Left kidney (tissue), 2 donors: ENCODE measurements around the gene AP3S2. TPM values are rescaled to one million over a fixed set of nuclear protein-coding genes. Genes with fewer than 3 reads are reported as not detected.
A peak's percentile ranks its signal among the peaks of the same experiment; 100 is the strongest.
"Not testable (repeated sequence)": the region's sequence is repeated elsewhere in the genome, so short reads cannot be mapped to it uniquely, and the experiment has no call there.

Experiments used
- DNase-seq: peaks from one replicate; pipeline ENCODE4 v3.0.0-alpha.2; 2013
- polyA plus RNA-seq: library from polyadenylated mRNA; unstranded; fragments of 120-200 nt; gene quantifications from one replicate; pipeline ENCODE4 v1.2.1, GENCODE V29; 2013; ENCODE audit not compliant: insufficient read length

The AP3S2 gene
- polyA plus RNA-seq, 1 donor = 49.1 TPM

- DNase-seq = no peak
These were observed 91.4 kb downstream of the AP3S2 start for GRCh38 chr15:89802231-89802928.

GRCh38 chr15:89801471-89802195 is 92.2 kb downstream of the AP3S2 start:
- DNase-seq = no peak

- DNase-seq = no peak
These were observed 93.8 kb downstream of the AP3S2 start for GRCh38 chr15:89799918-89800498.

GRCh38 chr15:89799011-89799911 is 94.5 kb downstream of the AP3S2 start:
- DNase-seq = no peak

GRCh38 chr15:89797678-89798201 is 96.1 kb downstream of the AP3S2 start:
- DNase-seq = no peak

GRCh38 chr15:89795996-89796395 is 97.8 kb downstream of the AP3S2 start:
- no peak for DNase-seq

- peak; percentile 58 for DNase-seq
These were observed 99.1 kb downstream of the AP3S2 start for GRCh38 chr15:89794627-89795241.

GRCh38 chr15:89792106-89792805 is 101.5 kb downstream of the AP3S2 start:
- no peak for DNase-seq

GRCh38 chr15:89790661-89791060 is 103.1 kb downstream of the AP3S2 start:
- no peak for DNase-seq

- no peak for DNase-seq
These were observed 103.6 kb downstream of the AP3S2 start for GRCh38 chr15:89790206-89790605.

- not testable (repeated sequence) for DNase-seq
These were observed 105.2 kb downstream of the AP3S2 start for GRCh38 chr15:89788585-89788984.

GRCh38 chr15:89787944-89788343 is 105.8 kb downstream of the AP3S2 start:
- DNase-seq = no peak

GRCh38 chr15:89785774-89786140 is 108.0 kb downstream of the AP3S2 start:
- no peak for DNase-seq

GRCh38 chr15:89785064-89785773 is 108.6 kb downstream of the AP3S2 start:
- no peak for DNase-seq

GRCh38 chr15:89784686-89784960 is 109.2 kb downstream of the AP3S2 start:
- DNase-seq = no peak

GRCh38 chr15:89783861-89784685 is 109.7 kb downstream of the AP3S2 start:
- DNase-seq = no peak

GRCh38 chr15:89783111-89783860 is 110.5 kb downstream of the AP3S2 start:
- no peak for DNase-seq

- not testable (repeated sequence) for DNase-seq
These were observed 111.2 kb downstream of the AP3S2 start for GRCh38 chr15:89782619-89782950.
